HFFc6 (cell line): ENCODE results near the gene MYH6. TPM values are rescaled to one million over a fixed set of nuclear protein-coding genes. Genes with fewer than 3 reads are reported as not detected.
A peak's percentile ranks its signal among the peaks of the same experiment; 100 is the strongest.

Experiments used
- DNase-seq: peaks from one replicate; pipeline ENCODE4 v3.0.0-alpha.2; 2018
- H3K27ac Mint-ChIP-seq: 2 replicates; pipeline ENCODE4 v1.8.0; 2020; ENCODE audit warnings: mild to moderate bottlenecking, mixed read lengths
- H3K27me3 Mint-ChIP-seq: 2 replicates; pipeline ENCODE4 v1.8.0; 2021; ENCODE audit warnings: mild to moderate bottlenecking, moderate library complexity, mixed read lengths; ENCODE audit not compliant: insufficient read depth
- H3K36me3 Mint-ChIP-seq: 2 replicates; pipeline ENCODE4 v1.8.0; 2021; ENCODE audit warnings: low read depth, mixed read lengths
- H3K4me1 Mint-ChIP-seq: 2 replicates; pipeline ENCODE4 v1.8.0; 2020; ENCODE audit warnings: low read depth, mixed read lengths
- H3K4me3 Mint-ChIP-seq: 2 replicates; pipeline ENCODE4 v1.8.0; 2020; ENCODE audit warnings: mild to moderate bottlenecking, moderate library complexity, mixed read lengths
- H3K9me3 Mint-ChIP-seq: 2 replicates; pipeline ENCODE4 v1.8.0; 2020; ENCODE audit warnings: mild to moderate bottlenecking, mixed read lengths
- total RNA-seq, 6 experiments: library from RNA; stranded (reverse); fragmentation: NEBNext Ultra II Directional; extraction: Animal tissue kit (Norgen Biotek cat#: 25700); gene quantifications; 2 replicates in 1 of 6; 3 replicates in 5 of 6; pipeline ENCODE4 v1.2.3, GENCODE V29; 2021
- TF ChIP-seq, protein P1 (sequence below): fragments of 200-600 bp; sonication (generic); IDR thresholded peaks from 2 replicates; pipeline ENCODE4 v1.5.0; 2021; ENCODE audit warnings: antibody characterized with exemption, mild to moderate bottlenecking

The MYH6 gene
- total RNA-seq, 6 experiments from 2014 or later = not detected

DNA sequence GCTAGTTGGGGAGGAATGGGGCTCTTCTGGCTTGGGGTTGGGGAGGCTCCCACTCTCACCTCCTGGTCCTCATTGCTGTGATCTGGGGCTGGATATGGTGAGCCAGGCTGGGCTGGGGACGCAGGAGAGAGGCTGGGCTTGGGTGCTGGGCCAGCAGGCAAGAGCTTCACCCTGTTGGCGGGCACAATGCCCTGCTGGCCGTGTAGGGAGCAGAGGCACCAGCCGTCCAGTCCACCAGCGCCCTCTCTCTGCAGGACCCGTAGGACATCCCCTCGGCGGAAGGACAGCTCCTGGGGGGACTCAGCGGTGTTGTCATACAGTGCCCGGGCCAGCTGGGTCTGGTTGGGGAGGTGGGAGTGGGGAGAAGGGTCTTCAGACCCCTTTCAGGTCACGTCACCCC, 47.6 kb downstream of the MYH6 start:
- TF ChIP-seq, protein P1, sequence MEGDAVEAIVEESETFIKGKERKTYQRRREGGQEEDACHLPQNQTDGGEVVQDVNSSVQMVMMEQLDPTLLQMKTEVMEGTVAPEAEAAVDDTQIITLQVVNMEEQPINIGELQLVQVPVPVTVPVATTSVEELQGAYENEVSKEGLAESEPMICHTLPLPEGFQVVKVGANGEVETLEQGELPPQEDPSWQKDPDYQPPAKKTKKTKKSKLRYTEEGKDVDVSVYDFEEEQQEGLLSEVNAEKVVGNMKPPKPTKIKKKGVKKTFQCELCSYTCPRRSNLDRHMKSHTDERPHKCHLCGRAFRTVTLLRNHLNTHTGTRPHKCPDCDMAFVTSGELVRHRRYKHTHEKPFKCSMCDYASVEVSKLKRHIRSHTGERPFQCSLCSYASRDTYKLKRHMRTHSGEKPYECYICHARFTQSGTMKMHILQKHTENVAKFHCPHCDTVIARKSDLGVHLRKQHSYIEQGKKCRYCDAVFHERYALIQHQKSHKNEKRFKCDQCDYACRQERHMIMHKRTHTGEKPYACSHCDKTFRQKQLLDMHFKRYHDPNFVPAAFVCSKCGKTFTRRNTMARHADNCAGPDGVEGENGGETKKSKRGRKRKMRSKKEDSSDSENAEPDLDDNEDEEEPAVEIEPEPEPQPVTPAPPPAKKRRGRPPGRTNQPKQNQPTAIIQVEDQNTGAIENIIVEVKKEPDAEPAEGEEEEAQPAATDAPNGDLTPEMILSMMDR = peak; percentile 43
- Mint-ChIP-seq H3K36me3 (no peaks in the 10 kb centered on the region), H3K27ac (no peak overlapping the region; the same call in 1 of the 2 replicates), H3K4me1 (peaks cover 19% of the 10 kb centered on the region), H3K9me3 (no peaks in the 10 kb centered on the region), H3K4me3 (no peak overlapping the region), H3K27me3 (peaks cover 19% of the 10 kb centered on the region)
- DNase-seq = no peak

DNA sequence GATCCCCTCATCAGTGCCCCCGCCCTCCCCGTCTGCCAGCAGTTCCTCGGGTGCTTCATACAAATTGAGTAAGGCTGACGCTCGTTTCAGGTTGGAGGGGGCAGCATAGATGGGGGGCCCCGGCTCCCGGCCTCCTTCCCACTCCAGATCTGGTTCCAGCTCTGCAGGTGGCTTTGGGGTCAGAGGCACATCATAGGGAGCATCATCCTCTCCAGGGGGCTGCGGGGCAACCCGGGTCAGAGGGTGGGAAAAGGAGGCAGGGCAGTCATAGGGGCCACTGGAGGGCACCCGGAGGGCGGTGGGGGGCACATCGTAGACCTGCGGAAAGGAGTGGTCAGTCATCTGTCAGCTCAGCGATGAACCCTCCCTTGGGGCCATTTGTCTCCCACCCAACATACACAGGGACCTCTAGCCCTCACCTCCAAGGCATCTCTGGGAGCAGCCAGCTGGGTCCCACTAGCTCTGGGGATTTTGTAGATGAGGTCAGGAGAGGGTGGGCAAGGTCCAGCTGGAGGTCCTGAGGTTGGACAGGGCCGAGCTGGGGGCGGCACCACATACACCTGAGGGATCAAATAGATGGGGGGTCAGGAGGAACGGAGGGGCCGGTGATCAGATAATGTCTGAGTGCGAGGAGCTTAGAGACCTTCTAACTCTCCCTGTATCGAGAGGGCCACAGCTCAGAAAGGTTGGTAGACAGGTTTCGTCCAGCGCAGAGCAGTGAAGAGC, 48.2 kb downstream of the MYH6 start:
- TF ChIP-seq, protein P1 = no peak
- 0 out of 2 replicates have a peak overlapping the region, but pooled peaks have one; percentile 36 for H3K27ac Mint-ChIP-seq
- no peaks in the 10 kb centered on the region for H3K9me3 Mint-ChIP-seq
- DNase-seq = no peak
- H3K27me3 Mint-ChIP-seq = peaks cover 19% of the 10 kb centered on the region
- H3K36me3 Mint-ChIP-seq = no peaks in the 10 kb centered on the region
- H3K4me1 Mint-ChIP-seq = peaks cover 19% of the 10 kb centered on the region
- H3K4me3 Mint-ChIP-seq = no peak overlapping the region

DNA sequence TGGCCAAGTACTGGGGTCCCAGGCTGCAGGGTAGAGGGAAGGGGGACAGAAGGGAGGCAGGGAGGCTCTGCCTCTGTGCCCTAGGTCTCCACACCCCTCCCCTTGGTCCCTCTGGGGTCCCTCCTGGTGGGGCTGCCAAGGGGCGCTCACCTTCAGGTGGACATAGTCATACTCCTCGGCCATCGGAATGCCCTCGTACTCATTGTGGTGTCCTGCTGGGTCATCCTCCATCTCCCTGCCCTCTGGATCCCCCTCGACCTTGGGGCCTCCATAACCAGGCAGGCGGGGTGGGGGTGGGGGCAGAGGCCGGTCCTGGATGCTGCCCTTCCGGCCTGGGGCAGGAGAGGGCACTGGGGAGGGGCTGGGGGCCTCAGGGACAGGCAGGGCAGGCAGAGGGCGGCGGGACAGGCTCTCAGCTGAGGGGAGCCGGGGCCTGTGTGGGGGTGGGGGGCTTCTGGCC, 48.9 kb downstream of the MYH6 start:
- Mint-ChIP-seq H3K9me3 (no peaks in the 10 kb centered on the region), H3K4me3 (no peak overlapping the region), H3K27me3 (peaks cover 15% of the 10 kb centered on the region), H3K36me3 (no peaks in the 10 kb centered on the region), H3K4me1 (peaks cover 14% of the 10 kb centered on the region), H3K27ac (no peak overlapping the region)
- TF ChIP-seq, protein P1 = no peak
- no peak for DNase-seq

DNA sequence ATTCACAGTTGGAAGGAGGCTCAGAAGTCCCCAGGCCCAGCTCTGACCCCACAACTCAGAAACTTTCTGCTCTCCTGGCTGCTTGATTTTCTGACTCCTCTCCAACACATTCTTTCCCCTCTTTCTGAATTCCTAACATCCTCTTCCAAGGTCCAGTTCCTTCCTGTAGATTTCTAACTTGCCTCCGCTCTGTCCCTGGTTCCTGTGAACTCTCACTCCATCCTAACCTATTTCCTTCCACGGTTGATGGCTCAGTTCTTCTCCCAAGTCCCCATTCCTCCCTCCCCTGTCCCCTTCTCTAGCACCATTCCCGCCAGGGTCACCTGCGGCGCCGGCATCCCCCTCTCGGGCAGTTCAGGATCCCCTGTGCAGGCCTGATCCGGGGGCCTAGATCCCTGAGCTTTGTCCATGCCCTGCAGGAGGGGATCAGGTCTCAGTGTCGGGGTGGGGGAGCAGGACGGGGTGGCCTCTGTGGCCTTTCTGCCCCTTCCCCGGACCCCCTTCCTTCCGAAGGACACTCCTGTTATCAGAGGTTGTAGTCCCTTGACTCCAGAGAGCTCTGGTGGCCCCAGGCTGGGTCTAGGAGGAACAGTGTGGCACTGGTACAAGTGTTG, 49.4 kb downstream of the MYH6 start:
- no peaks in the 10 kb centered on the region for H3K9me3 Mint-ChIP-seq

DNA sequence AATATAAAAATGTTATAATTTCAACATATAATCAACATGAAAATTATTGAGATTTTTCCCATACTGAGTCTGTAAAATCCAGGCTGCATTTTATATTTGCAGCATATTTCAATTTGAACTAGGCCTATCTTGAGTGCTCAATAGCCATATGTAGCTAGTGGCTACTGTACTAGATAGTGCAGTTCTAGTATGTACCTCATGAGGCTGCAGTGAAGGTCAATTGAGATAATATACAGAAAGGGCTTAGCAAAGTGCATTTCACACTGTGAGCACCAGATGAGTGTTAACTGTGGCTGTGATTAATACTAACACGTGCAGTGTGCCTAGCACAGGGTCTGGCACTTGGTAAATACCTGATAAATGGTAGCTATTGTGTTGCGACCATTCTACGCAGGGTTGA, 50.0 kb downstream of the MYH6 start:
- Mint-ChIP-seq H3K4me1 (peaks cover 19% of the 10 kb centered on the region), H3K27me3 (peaks cover 14% of the 10 kb centered on the region), H3K9me3 (no peaks in the 10 kb centered on the region), H3K27ac (no peak overlapping the region), H3K4me3 (no peak overlapping the region), H3K36me3 (no peaks in the 10 kb centered on the region)
- no peak for DNase-seq
- TF ChIP-seq, protein P1 = peak; percentile 12; the same call in 1 of the 2 replicates

More for the DNA sequence above, 49.4 kb downstream of the MYH6 start:
- Mint-ChIP-seq H3K27me3 (peaks cover 14% of the 10 kb centered on the region), H3K4me3 (no peak overlapping the region), H3K4me1 (peaks cover 13% of the 10 kb centered on the region), H3K27ac (no peak overlapping the region), H3K36me3 (no peaks in the 10 kb centered on the region)
- DNase-seq = no peak
- TF ChIP-seq, protein P1 = no peak
